GM19395 (cell line): Measurements from ENCODE around the gene FAM20A.
"Not testable (repeated sequence)": the region's sequence is repeated elsewhere in the genome, so short reads cannot be mapped to it uniquely, and the experiment has no call there.

ENCODE experiments used
- ATAC-seq: cut with Tn5 transposase; IDR thresholded peaks from one replicate; pipeline ENCODE4 v1.9.1; 2021; ENCODE audit warnings: mild to moderate bottlenecking, moderate library complexity; ENCODE audit not compliant: unreplicated experiment

Gene FAM20A

GRCh38 chr17:68591583-68591982 is 9.6 kb downstream of the FAM20A start:
- no peak for ATAC-seq

- ATAC-seq: no peak
These were observed 12.1 kb downstream of the FAM20A start for GRCh38 chr17:68589086-68589485.

- no peak for ATAC-seq
These were observed 12.8 kb downstream of the FAM20A start for GRCh38 chr17:68588362-68588761.

GRCh38 chr17:68587847-68588246 is 13.3 kb downstream of the FAM20A start:
- no peak for ATAC-seq

- ATAC-seq: no peak
These were observed 14.1 kb downstream of the FAM20A start for GRCh38 chr17:68587026-68587425.

- ATAC-seq: no peak
These were observed 15.5 kb downstream of the FAM20A start for GRCh38 chr17:68585643-68586042.

GRCh38 chr17:68584581-68585303 is 16.4 kb downstream of the FAM20A start:
- ATAC-seq: no peak

GRCh38 chr17:68582867-68583266 is 18.3 kb downstream of the FAM20A start:
- ATAC-seq: not testable (repeated sequence)

- ATAC-seq: no peak
These were observed 19.1 kb downstream of the FAM20A start for GRCh38 chr17:68581863-68582645.

- ATAC-seq: no peak
These were observed 20.9 kb downstream of the FAM20A start for GRCh38 chr17:68580236-68580770.

GRCh38 chr17:68579194-68579927 is 21.8 kb downstream of the FAM20A start:
- no peak for ATAC-seq

- no peak for ATAC-seq
These were observed 22.9 kb downstream of the FAM20A start for GRCh38 chr17:68578236-68578635.

- ATAC-seq: no peak
These were observed 23.7 kb downstream of the FAM20A start for GRCh38 chr17:68577497-68577821.

GRCh38 chr17:68576811-68577496 is 24.2 kb downstream of the FAM20A start:
- ATAC-seq: no peak

- no peak for ATAC-seq
These were observed 25.0 kb downstream of the FAM20A start for GRCh38 chr17:68576137-68576536.

GRCh38 chr17:68573338-68573737 is 27.8 kb downstream of the FAM20A start:
- ATAC-seq: no peak

GRCh38 chr17:68572138-68572842 is 28.9 kb downstream of the FAM20A start:
- ATAC-seq: no peak

GRCh38 chr17:68570526-68570925 is 30.6 kb downstream of the FAM20A start:
- ATAC-seq: no peak

GRCh38 chr17:68569346-68569745 is 31.8 kb downstream of the FAM20A start:
- no peak for ATAC-seq

GRCh38 chr17:68568581-68568980 is 32.6 kb downstream of the FAM20A start:
- ATAC-seq: no peak
